K562 (cell line): ENCODE results near the gene RNASEH2A. TPM values are rescaled to one million over a fixed set of nuclear protein-coding genes. Genes with fewer than 3 reads are reported as not detected.

Experiments
- ATAC-seq: fragments of 200-7000 bp; cut with Tn5 transposase; 3 replicates; pipeline ENCODE4 v1.9.1; 2020; ENCODE audit warnings: moderate library complexity
- BruUV-seq: library from RNA; stranded (reverse); fragments of 400-500 nt; replicated peaks from 2 replicates; lab custom pipeline; 2021; lab: Mats Ljungman, UMichigan
- CTCF ChIA-PET: fragments of 300-600 bp; formaldehyde crosslinking; extraction: SDS; loops from one replicate; lab custom pipeline; 2021; ENCODE audit warnings: low intra/inter-chr PET ratio; lab: Yijun Ruan, JAX
- POLR2A ChIA-PET: fragments of 300-600, 350-650 bp; sonication (Branson Sonifier 250); formaldehyde crosslinking; extraction: SDS; loops from one replicate; lab custom pipeline; 2021; ENCODE audit warnings: antibody characterized with exemption, inconsistent platforms; lab: Yijun Ruan, JAX
- DNase-seq, 4 experiments: peaks; one replicate each; pipeline versions ENCODE4 v3.0.0 to v3.0.0-alpha.2; 2011 to 2018; ENCODE audit warnings: low spot score in 3 of 4, mixed read lengths in 3 of 4; ENCODE audit errors: extremely low read depth in 1 of 4
- FAIRE-seq: peaks from 2 replicates; lab custom pipeline; 2011; peaks lifted over from hg19 to GRCh38; lab: Jason Lieb, UNC
- H2AFZ ChIP-seq: 2 replicates; pipeline ENCODE4 v1.6.0; 2011; ENCODE audit warnings: low read depth, low read length, control low read depth, inconsistent platforms
- H3K27ac ChIP-seq: fragments of 200-600 bp; 3 replicates; pipeline ENCODE4 v1.8.0; 2011; ENCODE audit warnings: low read depth, mild to moderate bottlenecking, control low read depth, inconsistent platforms, low read length, moderate library complexity, mixed read lengths; ENCODE audit errors: extremely low read depth
- H3K27me3 ChIP-seq, 2 experiments: fragments of 300-600 bp in 1 of 2; 2 replicates in 1 of 2; 3 replicates in 1 of 2; pipeline versions ENCODE4 v1.6.0 to v1.8.0; 2011; ENCODE audit warnings: inconsistent platforms in 2 of 2, low read length in 2 of 2, mild to moderate bottlenecking in 1 of 2, mixed read lengths in 1 of 2, moderate library complexity in 1 of 2; ENCODE audit not compliant: control insufficient read depth in 2 of 2, insufficient read depth in 2 of 2
- H3K36me3 ChIP-seq: fragments of 300-600 bp; 3 replicates; pipeline ENCODE4 v1.8.0; 2011; ENCODE audit warnings: mild to moderate bottlenecking, low read length, inconsistent platforms; ENCODE audit not compliant: control insufficient read depth, insufficient read depth
- H3K4me1 ChIP-seq, 2 experiments: fragments of 200-600 bp in 1 of 2; replicated peaks in 1 of 2; 2 replicates in 1 of 2; 3 replicates in 1 of 2; pipeline versions ENCODE4 v1.5.1 to v1.8.0; 2011; ENCODE audit warnings: inconsistent platforms in 2 of 2, low read length in 2 of 2, mild to moderate bottlenecking in 1 of 2, mixed read lengths in 1 of 2, moderate library complexity in 1 of 2; ENCODE audit not compliant: control insufficient read depth in 2 of 2, insufficient read depth in 2 of 2
- H3K4me2 ChIP-seq: 2 replicates; pipeline ENCODE4 v1.6.1; 2011; ENCODE audit warnings: low read length, control low read depth, inconsistent platforms, mixed read lengths; ENCODE audit not compliant: insufficient read depth
- H3K4me3 ChIP-seq: fragments of 200-600 bp; sonication (generic), shearing (Covaris generic); 2 replicates; pipeline ENCODE4 v1.5.1; 2016; ENCODE audit warnings: control low read depth, inconsistent platforms
- H3K79me2 ChIP-seq: fragments of 200-600 bp; 3 replicates; pipeline ENCODE4 v1.8.0; 2011; ENCODE audit warnings: low read length, inconsistent platforms; ENCODE audit not compliant: control insufficient read depth, insufficient read depth
- H3K9ac ChIP-seq, 2 experiments: 2 replicates each; pipeline versions ENCODE4 v1.6.0 to v1.6.1; 2011; ENCODE audit warnings: low read depth in 2 of 2, low read length in 2 of 2, control low read depth in 1 of 2, inconsistent platforms in 1 of 2, mild to moderate bottlenecking in 1 of 2, mixed read lengths in 1 of 2; ENCODE audit not compliant: insufficient read depth in 1 of 2
- H3K9me1 ChIP-seq: one replicate; pipeline ENCODE4 v1.6.0; 2011; ENCODE audit warnings: inconsistent platforms, mild to moderate bottlenecking, low read length, moderate library complexity; ENCODE audit not compliant: control insufficient read depth, insufficient read depth
- H3K9me3 ChIP-seq: replicated peaks from 2 replicates; pipeline ENCODE4 v1.5.1; 2011; ENCODE audit warnings: low read depth, low read length, inconsistent platforms; ENCODE audit not compliant: control insufficient read depth, insufficient read depth
- H4K20me1 ChIP-seq: replicated peaks from 2 replicates; pipeline ENCODE4 v1.6.1; 2011; ENCODE audit warnings: low read length, inconsistent platforms, mixed read lengths; ENCODE audit not compliant: control insufficient read depth, insufficient read depth
- KLF1 ChIP-seq: fragments of 450-650 bp; IDR thresholded peaks from 2 replicates; pipeline ENCODE4 v1.6.1; 2016; ENCODE audit warnings: missing genetic modification characterization, missing compliant biosample characterization
- NR2C2 ChIP-seq, 2 experiments: fragments of 200-800 bp in 1 of 2; sonication (Bioruptor generic) in 1 of 2; sonication (generic) in 1 of 2; formaldehyde crosslinking in 1 of 2; IDR thresholded peaks; 2 replicates each; pipeline versions ENCODE4 v1.6.1 to v1.8.0; 2016 to 2022; ENCODE audit warnings: mild to moderate bottlenecking in 1 of 2, missing compliant biosample characterization in 1 of 2, missing genetic modification characterization in 1 of 2, missing genetic modification reagents in 1 of 2
- SOX6 ChIP-seq: fragments of 450-650 bp; IDR thresholded peaks from 2 replicates; pipeline ENCODE4 v1.6.1; 2014; ENCODE audit warnings: mild to moderate bottlenecking
- ZNF41 ChIP-seq: fragments of 250-450 bp; sonication (Bioruptor Pico); conservative IDR thresholded peaks from 2 replicates; pipeline ENCODE4 v1.4.0; 2020; ENCODE audit warnings: mild to moderate bottlenecking
- ZNF609 ChIP-seq: sonication (generic); formaldehyde crosslinking; IDR thresholded peaks from 2 replicates; pipeline ENCODE4 v1.8.1; 2023; ENCODE audit warnings: missing genetic modification reagents, mild to moderate bottlenecking, borderline replicate concordance
- whole genome bisulfite sequencing: fragments of 100-300 bp; shearing (Covaris generic); methylation state at CpG from one replicate; pipeline ENCODE4 v1.1.6; 2016; ENCODE audit warnings: low coverage, mixed read lengths; ENCODE audit not compliant: insufficient coverage; ENCODE audit errors: missing lambda C conversion rate; 5-methylcytosine and 5-hydroxymethylcytosine counted together
- in situ Hi-C: fragments of 300-500 bp; cut with MboI; formaldehyde crosslinking; loops from 4 replicates; pipeline ENCODE4 v1.15.0; 2018; ENCODE audit warnings: inconsistent platforms, mixed read lengths
- intact Hi-C: fragments of 100-400 bp; cut with micrococcal nuclease; formaldehyde crosslinking; loops from 2 replicates; pipeline ENCODE4 v1.14.2; 2022
- polyA plus RNA-seq, 8 experiments: library from polyadenylated mRNA; depleted of rRNA in 4 of 8; stranded (reverse) in 5 of 8; unstranded in 3 of 8; fragments of >200 nt; fragmentation: Nextera tagmentation in 2 of 8; fragmentation: Illumina TruSeq in 1 of 8; extraction: Ambion mirVana in 2 of 8; extraction: Trizol in 1 of 8; gene quantifications; 2 replicates each; pipeline versions ENCODE4 v1.2.1 to v1.2.3, GENCODE V29; 2011 to 2014; ENCODE audit warnings: inconsistent platforms in 1 of 8, missing spikeins in 1 of 8
- total RNA-seq, 7 experiments: library from RNA; depleted of rRNA in 6 of 7; stranded (reverse); fragments of >200 nt in 6 of 7; fragmentation: Illumina TruSeq in 2 of 7; extraction: Trizol in 2 of 7; gene quantifications; 2 replicates each; pipeline versions ENCODE4 v1.2.1 to v1.2.3, GENCODE V29; 2011 to 2021; ENCODE audit warnings: low replicate concordance in 1 of 7
- TF ChIP-seq, protein P1 (sequence below): fragments of 200-800 bp; sonication (Bioruptor generic); IDR thresholded peaks from 2 replicates; pipeline ENCODE4 v1.6.1; 2017; ENCODE audit warnings: missing genetic modification characterization, missing compliant biosample characterization

Gene RNASEH2A
- total and polyA plus RNA-seq, 9 of the 15 experiments (the other 6 are each of a cell fraction or from before 2014, with no cell fraction given) = 22.3 to 78.0 (median 61.7) TPM

- WGBS = 30% methylated on average over 3 of the region's 6 CpGs
- H3K9me1 ChIP-seq = no peaks in the 10 kb centered on the region
- no peaks in the 10 kb centered on the region for H4K20me1 ChIP-seq
- no peak overlapping the region for H3K27ac ChIP-seq
- POLR2A ChIA-PET = interaction anchor here (0.5 to 2.6 kb wide), 7 partner anchors 10 to 174 kb away, joined by 3 to 17 read pairs (median 4); partner anchors contain the start of gene FARSA
- peak in 1 of 4 experiments; percentile 38 for DNase-seq
- H3K9ac ChIP-seq = no peak overlapping the region
- H3K4me2 ChIP-seq = no peak overlapping the region
- no peak for TF ChIP-seq ZNF41
- no peak for TF ChIP-seq NR2C2 (CRISPR knock-in tag; IDR thresholded peaks at IDR 0.05)
- TF ChIP-seq NR2C2 (tag; IDR thresholded peaks at IDR 0.05) = peak; percentile 28; the same call in 1 of the 2 replicates
- TF ChIP-seq, protein P1, sequence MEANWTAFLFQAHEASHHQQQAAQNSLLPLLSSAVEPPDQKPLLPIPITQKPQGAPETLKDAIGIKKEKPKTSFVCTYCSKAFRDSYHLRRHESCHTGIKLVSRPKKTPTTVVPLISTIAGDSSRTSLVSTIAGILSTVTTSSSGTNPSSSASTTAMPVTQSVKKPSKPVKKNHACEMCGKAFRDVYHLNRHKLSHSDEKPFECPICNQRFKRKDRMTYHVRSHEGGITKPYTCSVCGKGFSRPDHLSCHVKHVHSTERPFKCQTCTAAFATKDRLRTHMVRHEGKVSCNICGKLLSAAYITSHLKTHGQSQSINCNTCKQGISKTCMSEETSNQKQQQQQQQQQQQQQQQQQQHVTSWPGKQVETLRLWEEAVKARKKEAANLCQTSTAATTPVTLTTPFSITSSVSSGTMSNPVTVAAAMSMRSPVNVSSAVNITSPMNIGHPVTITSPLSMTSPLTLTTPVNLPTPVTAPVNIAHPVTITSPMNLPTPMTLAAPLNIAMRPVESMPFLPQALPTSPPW (CRISPR knock-in tag) = 0 out of 2 replicates have a peak, but pooled peaks have one; percentile 12
- TF ChIP-seq KLF1 (tag) = peak; percentile 74
- no peak for TF ChIP-seq ZNF609 (CRISPR knock-in tag)
- peak; percentile 70; the same call in 1 of the 2 replicates for TF ChIP-seq SOX6
- TF ChIP-seq, all 486 proteins: peak for 4
- CTCF ChIA-PET = no interaction called here
- ATAC-seq (no peak), FAIRE-seq (no peak)
- Histone ChIP-seq H3K4me1 (peaks cover 5 to 40% of the 10 kb centered on the region in 2 experiments; a peak in 3 of 5 replicates), H3K9me3 (no peaks in the 10 kb centered on the region), H3K36me3 (peaks cover 6% of the 10 kb centered on the region; the same call in 1 of the 3 replicates), H3K4me3 (no peak overlapping the region), H3K79me2 (no peaks in the 10 kb centered on the region), H3K27me3 (no peaks in the 10 kb centered on the region; a peak in 1 of 5 replicates), H2AFZ (no peak overlapping the region)
- no TSS peak for BruUV-seq
- intact Hi-C loops = loop anchor here (1.0 kb wide), 1 partner anchor 37 kb away; no protein-coding TSS in a partner anchor
- in situ Hi-C loops = no loop called here
Observed at GRCh38 chr19:12759686-12760085, 46.7 kb upstream of the RNASEH2A start.
